M059J (cell line): ENCODE results near the gene RARRES1. TPM values are rescaled to one million over a fixed set of nuclear protein-coding genes. Genes with fewer than 3 reads are reported as not detected.

ENCODE experiments used
- DNase-seq: peaks from one replicate; pipeline ENCODE4 v3.0.0-alpha.2; 2012; ENCODE audit warnings: low read depth
- total RNA-seq: library from RNA; depleted of rRNA; stranded (reverse); fragments of >200 nt; shearing (Covaris generic); gene quantifications from 2 replicates; pipeline ENCODE4 v1.2.3, GENCODE V29; 2014; rRNA removed

RARRES1 gene, protein sequence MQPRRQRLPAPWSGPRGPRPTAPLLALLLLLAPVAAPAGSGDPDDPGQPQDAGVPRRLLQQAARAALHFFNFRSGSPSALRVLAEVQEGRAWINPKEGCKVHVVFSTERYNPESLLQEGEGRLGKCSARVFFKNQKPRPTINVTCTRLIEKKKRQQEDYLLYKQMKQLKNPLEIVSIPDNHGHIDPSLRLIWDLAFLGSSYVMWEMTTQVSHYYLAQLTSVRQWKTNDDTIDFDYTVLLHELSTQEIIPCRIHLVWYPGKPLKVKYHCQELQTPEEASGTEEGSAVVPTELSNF
- total RNA-seq = 1.8 and 3.7 TPM in 2 replicates

DNA sequence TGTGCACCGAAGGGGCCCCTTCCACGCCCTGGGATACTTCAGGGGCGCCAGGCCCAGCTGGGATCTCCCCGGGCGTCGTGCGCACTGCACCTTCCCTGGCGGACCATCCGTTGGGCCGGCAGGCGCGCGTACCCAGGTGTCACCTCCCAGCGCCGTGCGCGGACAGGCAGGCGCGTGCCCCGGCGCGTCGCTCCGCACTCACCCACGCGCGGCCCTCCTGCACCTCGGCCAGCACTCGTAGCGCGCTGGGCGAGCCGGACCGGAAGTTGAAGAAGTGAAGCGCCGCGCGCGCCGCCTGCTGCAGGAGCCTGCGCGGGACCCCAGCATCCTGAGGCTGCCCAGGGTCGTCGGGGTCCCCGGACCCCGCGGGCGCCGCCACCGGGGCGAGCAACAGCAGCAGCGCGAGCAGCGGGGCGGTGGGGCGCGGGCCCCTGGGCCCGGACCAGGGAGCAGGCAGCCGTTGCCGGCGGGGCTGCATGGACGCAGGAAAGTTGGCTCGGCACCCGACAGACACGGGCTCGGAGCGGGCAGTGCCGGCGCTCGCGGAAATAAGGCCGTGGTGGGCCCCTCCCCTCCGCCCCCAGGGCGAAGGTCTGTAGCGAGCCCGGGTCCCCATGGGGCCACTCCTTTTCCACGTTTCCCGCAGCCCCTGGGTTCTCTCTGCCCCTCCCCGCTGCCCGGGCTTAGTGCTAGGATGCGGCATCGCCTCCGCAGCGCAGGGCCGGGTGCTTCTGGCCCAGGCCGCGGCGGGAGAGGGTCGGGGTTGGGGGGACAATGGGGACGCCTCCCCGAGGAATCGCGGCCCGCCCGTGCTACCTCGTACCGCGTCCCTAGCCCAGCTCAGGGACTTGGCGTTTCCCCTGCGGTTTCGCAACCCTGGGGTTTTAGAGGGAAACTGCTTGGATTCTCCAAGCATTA lies at the start of gene RARRES1:
Gene RARRES1 (minus strand): TSS at position 520 of the 918 bp plus-strand sequence. CDS start 42 bp downstream, at position 478.
- DNase-seq = peak; percentile 50

DNA sequence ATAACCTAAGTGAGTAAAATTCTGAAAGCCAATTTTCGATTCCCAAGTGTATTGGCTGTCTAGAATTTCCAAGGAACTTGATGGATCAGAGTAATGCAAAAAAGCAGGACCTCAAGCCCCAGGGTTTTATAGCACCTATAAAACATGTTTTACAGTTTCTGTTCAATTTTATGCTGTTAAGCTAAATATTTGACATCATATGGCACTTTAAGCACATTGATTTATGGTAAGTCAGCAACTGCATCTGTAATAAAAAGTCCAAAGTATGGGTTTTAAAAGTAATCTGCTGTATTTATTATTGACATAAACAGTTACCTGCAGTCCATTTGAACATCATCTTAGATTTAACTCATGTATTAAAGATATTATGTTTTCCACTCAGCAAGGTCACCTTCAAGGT lies 49.6 kb upstream of the RARRES1 start:
- DNase-seq = no peak

DNA sequence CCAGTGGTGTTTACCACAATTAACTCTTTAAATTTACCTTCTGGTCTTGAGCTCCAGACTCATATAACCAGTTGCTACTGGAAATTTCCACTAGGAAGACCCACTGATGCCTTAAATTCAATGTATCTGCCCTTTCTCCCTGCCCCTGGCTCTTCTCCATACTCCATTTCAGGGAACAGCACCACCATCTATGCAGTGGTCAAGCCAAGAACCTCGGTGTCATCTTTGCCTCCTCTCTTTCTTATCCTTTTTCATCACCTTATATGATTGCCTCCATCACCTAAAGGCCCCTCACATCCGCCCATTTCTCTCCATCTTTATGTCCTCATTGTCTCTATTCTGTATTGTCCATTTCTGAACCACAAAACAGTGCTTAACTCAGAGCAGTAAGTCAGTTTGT lies 48.9 kb upstream of the RARRES1 start:
- DNase-seq = no peak

DNA sequence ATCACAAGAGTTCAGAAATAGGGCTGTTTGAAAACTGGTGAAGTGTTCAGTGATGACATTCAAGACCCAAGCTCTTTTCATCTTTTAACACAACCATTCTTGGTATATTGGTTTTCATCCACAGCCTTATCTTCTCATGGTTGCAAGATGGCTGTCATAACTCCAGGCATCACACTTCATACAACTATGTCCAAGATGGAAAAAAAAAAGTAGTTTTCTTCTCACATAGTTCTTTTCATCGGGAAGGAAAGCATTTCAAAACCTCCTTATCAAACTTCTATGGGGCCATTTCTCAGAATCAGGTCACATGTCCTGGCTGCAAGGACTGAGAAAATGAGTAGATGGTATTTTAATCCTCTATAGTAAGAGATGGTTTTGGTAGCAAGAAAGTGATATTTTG lies 48.5 kb upstream of the RARRES1 start:
- no peak for DNase-seq

DNA sequence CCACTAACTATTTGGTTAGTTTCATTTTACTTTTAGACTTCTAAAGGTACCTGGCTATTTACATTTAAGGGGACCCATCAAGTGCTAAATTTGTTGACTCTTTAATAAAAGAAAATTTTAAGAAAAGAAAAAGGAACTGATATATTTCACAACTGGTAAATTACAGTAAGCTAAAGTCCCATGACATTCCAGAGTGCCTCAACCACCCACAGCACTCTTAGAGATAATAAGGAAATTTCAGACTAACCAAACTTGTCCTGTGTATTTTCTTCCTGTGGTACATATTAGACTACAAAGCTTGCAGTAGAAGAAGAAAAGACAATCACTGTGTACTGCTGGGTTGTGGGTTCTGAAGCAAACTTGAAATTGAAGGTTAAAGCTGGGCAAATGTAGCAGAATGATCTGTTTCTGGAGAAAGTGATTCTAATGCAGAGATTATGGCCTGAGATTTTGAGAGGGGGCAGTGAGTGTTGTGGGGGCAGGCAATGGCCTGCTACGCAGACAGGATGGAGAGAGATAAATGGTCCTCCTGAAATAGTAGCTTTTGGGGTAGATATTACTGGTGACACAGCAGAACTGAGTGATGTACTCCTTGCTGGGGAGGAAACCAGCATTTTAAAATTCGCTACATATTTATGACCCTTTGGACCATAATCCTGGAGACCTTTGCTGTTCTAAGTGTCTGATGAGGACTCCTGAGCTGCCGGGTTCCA lies 45.1 kb upstream of the RARRES1 start:
- no peak for DNase-seq

DNA sequence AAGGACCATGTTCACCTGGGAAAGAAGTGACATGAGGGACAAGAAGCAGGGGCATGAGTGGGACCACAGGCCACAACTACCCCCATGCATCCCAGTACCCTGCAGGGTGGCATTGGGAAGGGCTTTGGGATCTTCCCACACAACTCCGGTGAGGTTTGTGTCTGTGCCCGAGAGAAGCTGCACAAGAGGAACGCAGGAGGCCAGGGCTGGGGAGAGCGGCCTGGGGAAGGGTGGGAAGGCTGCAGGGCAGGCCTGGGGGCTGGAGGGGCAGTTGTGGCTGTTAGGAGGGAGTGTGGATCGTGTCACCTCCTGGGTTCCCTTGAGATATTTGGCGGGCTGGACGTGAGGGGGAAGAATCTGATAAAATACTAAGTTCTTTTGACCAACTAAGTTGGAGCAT lies 44.3 kb upstream of the RARRES1 start:
- DNase-seq = no peak

DNA sequence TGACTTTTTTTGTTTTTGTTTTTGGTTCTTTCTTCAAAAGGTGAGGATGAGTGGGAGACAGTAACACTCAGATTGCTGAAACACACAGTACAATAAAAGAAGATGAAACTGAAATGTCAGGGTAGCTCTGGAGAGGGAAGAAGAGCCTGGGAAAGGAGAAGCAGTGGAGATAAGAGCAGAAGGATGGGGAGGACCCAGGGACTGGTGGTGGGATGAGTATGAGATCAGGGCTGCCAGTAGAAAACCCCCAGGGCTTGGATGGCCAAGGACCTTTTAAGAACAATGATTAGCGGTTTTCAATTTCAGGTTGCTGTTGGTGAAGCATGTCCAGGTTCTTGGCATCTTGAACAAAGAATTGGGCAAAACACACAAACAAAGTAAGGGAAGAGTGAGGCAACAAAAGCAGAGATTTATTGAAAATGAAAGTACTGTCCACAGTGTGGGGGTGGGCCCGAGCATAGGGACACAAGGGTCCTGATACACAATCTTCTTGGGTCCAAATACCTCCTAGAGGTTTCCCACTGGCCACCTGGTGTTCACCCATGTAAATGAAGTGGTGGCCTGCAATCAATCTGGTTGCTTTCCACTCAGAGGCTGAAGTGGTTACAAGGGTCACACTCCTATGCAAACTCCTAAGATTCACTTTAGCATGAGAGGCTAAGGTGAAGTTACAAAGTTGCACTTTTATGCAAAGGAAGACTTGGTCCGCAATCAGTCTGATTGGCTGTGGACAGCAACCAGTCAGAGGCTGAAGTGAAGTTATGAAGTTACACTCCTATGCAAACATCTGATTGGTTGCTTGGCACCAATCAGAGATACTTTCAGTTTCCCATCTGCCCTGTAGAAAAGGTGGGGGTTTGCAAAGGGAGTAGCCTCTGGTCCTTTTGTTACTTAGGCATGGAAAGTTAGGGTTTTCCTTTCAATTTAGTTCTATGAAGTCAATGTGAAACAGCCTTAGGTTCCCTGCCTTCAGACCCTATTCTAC lies 43.5 kb upstream of the RARRES1 start:
- peak; percentile 41 for DNase-seq

DNA sequence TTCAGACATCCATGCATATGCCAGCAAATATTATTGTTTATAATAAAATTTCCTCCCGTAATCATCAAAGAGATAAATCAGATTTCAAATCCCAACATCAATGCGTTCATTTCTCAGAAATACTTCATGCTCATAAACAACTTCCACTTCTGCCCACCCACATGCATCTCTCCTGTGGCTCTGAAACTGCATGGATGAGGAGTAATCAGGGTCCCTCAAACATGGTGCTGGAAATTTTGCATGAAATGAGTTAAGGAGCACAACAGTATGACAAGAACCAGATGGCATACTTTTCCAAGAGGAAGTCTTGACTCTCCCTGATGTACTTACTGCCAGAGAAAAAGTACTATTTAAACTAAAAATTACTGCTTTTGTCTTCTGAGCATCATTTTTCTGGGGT lies 42.7 kb upstream of the RARRES1 start:
- DNase-seq = no peak

DNA sequence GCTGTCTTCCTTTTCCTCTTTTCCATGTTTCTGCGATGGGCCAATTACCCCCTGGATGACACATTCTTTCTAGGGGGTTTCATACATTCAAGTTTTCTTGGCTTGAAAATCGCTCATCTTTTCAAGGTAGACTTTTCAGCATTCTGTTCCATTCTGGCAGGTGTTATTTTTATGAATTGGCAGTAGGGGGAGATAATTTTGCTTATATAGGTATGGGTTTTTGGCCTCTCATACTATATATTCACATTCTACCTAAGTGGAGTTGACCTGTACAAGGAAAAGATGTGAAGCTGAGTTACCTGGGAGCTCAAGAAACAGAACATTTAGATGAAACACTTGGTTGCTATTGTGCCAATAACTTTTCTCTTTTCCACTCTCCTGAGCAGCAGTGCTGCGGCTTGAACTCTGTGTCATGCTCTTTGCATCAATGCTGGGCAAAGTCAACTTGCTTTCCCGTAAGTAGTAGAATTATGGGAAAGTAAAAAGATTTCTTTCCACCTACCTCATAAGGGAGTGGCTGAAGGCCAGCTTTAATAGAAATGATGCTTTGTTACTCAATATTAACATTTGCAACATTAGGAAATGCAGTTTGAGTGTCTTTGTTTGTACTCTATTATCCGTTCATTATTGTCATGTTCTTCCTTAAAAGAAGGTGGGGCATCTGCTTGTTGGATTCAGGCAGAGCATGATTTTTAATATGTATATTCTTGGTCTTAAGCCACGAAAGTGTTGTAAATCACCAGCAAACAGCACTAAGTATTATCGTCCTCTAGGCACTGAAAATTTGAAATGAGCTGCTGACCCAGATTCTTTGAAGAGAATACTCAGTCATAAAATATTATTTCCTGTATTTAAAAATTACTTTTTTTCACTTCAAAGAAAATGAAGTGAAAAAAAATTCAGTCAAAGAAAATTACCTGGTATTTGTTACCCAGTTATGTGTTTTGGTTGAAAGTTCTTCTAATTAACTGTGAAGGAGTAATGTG lies 41.9 kb upstream of the RARRES1 start:
- no peak for DNase-seq

DNA sequence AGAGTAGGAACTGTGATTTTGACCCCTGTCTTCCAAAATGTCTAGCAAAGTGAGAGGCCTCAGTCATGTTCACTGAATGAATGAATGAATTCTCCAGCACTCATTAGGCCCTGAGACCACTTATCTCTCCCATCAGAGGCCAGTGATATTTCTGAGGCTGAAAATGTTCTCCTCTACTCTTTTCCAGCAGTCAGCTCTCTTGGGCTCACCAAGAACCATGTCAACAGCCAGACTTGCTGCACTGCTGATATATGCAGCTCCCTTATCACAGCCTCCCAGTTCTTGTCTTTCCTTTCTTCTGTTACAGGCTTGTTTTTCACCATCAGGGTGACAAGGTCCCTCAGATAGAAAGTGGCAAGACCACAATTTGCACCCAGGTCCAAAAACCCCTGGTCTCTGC lies 40.9 kb upstream of the RARRES1 start:
- DNase-seq = no peak

DNA sequence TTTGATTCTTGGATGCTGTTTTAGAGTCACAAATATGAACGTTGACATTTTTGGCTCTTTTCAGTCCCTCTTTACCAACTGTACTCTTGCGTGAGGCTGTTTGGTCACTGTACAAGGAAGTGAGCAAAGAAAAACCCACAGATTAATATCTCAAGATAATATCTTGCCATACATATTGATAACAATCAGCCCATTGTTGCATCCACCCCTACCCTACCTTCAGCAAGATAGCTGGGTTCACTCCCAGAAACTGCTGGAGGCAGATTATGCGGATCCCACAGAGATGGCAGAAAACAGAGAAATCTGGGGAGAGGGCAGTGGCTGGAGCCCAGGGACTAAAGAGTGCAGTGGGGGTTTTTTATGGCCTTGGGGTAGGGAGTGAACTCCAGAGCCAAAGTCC lies 39.7 kb upstream of the RARRES1 start:
- DNase-seq = no peak

DNA sequence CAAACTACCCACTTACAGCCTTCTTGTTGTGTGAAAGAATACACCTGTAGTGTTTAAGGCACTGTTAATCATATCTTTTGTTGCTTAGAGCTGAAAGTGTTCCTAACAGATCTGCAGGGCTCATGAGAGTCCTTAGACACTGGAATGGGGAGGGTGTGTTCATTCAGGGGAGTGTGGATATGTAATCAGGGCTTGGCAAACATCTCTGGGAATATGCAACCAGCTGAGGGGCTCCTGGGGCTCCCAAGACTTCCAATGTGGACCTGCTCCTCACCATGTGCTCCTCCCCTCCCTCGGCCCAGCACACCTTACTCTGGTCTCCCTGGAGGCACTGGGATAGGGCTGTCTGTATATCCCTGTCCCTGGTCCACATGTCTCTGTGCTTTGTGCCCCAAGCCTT lies 39.3 kb upstream of the RARRES1 start:
- DNase-seq = no peak

DNA sequence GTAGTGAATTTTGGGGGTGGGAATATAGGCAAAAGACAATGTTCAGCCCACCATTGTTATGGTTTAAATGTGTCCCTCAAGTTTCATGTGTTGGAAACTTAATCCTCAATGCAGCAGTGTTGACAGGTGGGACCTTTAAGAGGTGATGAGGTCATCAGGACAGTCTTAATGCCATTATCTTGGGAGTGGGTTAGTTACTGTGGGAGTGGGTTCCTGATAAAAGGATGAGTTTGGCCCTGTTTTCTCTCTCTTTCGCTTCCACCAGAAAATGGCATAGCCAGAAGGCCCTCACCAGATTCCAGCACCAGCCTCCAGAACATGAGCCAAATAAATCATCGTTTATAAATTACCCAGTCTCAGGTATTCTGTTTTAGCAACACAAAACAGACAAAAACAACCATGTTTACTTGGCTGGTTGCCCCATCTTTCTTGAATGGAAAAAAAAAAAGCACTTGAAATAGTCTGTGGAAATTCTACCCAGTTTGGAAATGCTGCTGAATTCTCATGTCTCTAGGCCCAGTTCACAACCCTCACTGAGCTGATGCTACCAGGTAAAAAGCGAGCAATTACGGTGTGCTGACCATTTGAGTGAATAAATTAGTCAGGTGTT lies 38.6 kb upstream of the RARRES1 start:
- peak; percentile 59 for DNase-seq

DNA sequence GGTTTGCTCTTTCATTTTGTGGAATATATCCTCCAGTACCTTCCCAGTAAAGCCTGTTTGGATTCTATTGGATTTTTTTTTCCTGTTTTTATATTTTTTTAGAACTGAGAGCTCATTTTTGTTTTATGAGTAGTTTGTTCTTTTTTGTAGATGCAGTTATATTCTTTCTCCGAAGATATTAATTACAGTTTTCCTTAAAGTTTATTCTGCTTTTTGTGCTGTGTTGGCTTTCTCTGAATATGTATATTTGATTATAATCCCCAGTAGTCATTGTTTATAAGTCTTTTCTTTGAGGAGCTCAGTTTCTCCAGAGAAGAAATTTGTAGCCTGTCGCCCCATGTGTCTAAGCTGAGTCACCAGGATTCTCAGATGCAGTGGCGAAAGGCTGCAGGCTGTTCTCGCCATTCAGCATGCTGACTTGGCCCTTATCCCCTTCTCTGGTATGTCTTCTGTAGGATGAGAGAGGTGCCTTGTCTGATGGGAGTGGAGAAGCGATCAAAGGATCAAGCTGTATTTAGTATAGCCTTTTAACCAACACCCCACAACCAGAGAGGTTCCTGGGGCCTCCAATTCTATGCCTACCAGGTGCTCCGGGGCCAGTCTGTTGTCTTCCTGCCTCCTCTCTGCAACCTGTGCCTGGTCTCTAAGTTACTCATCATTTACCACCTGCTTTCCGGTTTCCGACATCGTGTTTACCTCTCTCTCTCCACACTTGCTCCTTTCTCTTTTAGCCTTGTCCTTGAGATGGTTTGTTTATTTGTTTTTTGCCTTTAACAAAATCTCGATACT lies 37.9 kb upstream of the RARRES1 start:
- DNase-seq = peak; percentile 81

DNA sequence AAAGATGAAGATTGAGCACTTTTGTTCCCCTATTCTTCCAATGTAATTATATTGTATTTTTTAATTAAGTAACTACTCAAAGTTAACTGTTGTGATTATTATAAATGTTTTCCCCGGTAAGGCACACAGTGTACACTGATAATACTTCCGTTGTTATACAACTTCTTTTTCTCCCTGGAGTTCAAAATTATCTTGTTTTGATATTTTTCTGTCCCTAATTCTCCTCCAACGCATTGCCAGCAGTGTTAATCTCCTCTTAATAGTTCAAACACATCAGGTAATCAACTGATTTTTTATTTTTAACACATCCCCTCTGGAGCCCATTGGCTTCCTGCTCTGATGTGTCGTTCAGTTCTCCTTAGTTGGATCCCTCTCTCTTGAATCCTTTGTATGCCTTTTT lies 37.3 kb upstream of the RARRES1 start:
- no peak for DNase-seq

DNA sequence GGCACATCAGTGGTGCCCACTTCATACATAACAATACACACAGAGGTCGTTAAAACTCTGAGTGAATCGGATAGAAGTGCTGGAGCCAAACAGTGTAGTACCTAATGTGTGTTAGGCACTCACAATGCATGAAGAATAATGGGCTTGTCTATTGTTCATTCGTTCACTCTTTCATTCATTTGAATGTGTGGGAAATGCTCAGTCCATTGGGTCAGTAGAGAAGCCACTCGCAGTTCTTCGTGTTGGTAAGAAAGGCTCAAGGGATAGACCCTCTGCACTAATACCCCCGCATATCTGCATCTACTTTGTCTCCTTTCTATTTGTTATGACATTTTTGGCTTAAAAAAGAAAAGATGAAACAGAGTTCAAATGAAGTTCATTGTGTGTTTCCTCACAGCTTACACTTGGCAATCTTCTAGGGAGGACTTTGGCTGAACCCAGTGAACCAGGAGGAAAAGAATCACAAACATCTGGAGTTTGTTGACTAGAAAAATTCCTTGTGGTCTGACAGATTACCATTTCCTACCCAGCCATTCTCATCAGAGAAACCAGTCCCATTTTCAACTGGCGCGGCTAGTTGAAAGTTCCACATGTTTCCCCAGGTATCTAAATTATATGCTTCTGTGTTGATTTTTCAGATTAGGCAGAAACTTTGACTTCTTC lies 36.8 kb upstream of the RARRES1 start:
- peak; percentile 97 for DNase-seq

DNA sequence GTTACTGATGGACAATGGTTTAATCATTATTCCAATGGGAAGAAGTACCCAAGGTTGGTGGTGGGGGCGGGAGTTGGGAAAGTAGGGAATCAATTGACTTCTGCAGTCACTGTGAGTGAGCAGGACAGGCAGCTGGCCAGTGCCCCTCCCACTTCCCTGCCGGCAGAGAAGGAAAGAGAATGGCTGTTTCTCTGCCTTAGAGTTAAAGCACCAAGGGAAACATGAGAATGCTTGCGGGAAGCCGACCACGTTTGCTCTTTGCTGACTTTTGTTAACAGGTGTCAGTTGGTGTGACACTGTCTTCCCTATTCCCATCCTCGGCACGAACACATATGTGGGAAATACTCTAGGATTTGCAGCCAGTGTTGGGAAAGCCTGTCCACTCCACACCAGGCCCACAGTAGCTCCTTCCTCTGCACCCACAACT lies 36.1 kb upstream of the RARRES1 start:
- DNase-seq = peak; percentile 70

DNA sequence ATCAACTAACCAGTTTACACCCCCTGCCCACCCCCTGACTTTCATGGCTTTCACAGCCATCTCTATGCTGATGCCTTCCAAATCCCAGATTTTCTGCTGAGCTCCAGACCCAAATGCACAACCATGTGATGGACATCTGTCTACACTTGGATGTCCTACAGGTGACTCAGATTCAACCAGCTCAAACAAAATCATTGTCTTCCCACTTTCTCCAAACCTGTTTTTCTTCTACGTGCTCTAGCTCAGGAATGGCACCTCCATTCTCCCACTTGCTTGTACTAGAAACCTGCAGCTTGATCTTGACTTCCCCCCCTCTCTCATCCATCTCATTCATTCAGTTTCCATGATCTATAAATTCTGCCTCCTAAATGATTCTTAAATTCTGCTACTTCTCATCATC lies 34.1 kb upstream of the RARRES1 start:
- DNase-seq = no peak
